IMR-90 (cell line): ENCODE data around the gene CNTN5.

Experiments
- BHLHE40 ChIP-seq: fragments of 150-350 bp; IDR thresholded peaks from 2 replicates; pipeline ENCODE4 v1.6.1; 2016; ENCODE audit warnings: mild to moderate bottlenecking, low read depth, low read length
- CEBPB ChIP-seq: IDR thresholded peaks from 2 replicates; pipeline ENCODE4 v1.6.1; 2012; ENCODE audit warnings: low read depth, low read length, improper control_type of control experiment
- FOS ChIP-seq: fragments of 150-350 bp; IDR thresholded peaks from 2 replicates; pipeline ENCODE4 v1.6.1; 2016; ENCODE audit warnings: low read depth, low read length
- MXI1 ChIP-seq: IDR thresholded peaks from 2 replicates; pipeline ENCODE4 v1.6.1; 2012; ENCODE audit warnings: low read depth, mild to moderate bottlenecking, low read length, moderate library complexity, borderline replicate concordance
- NFE2L2 ChIP-seq: fragments of 150-350 bp; IDR thresholded peaks from 2 replicates; pipeline ENCODE4 v1.6.1; 2016; ENCODE audit warnings: low read depth, mild to moderate bottlenecking, low read length
- POLR2A ChIP-seq: IDR thresholded peaks from 2 replicates; pipeline ENCODE4 v1.6.1; 2012; ENCODE audit warnings: mild to moderate bottlenecking, low read depth, low read length
- TF ChIP-seq, protein P1 (sequence below): conservative IDR thresholded peaks from 2 replicates; pipeline ENCODE4 v1.5.1; 2012; ENCODE audit warnings: mild to moderate bottlenecking, low read depth, low read length, improper control_type of control experiment
- TF ChIP-seq, protein P2 (sequence below): fragments of 150-350 bp; IDR thresholded peaks from 2 replicates; pipeline ENCODE4 v1.6.1; 2017; ENCODE audit warnings: mild to moderate bottlenecking, antibody characterized with exemption, low read length, low read depth
- TF ChIP-seq, protein P3 (sequence below): fragments of 150-350 bp; IDR thresholded peaks from 2 replicates; pipeline ENCODE4 v1.6.1; 2016; ENCODE audit warnings: low read depth, mild to moderate bottlenecking, low read length, moderate library complexity, borderline replicate concordance

DNA sequence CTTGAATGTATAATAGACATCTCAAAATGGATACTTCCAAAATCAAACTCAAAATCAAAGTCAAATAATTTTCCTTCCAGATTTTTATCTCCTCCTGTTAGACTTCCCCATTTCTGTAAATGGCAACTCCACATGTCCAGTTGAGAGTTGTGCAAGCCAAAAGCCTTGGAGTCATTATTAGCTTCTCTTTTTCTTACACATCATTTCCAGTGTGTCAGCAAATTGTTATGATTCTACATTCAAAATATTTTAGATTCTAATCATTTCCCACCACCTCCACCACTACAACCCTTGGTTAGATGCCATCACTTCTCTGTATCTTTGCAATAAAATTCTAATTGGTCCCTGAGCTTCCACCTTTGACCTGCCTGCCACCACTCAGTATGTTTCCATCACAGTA is 155.7 kb downstream of the CNTN5 start:
- TF ChIP-seq, protein P1, sequence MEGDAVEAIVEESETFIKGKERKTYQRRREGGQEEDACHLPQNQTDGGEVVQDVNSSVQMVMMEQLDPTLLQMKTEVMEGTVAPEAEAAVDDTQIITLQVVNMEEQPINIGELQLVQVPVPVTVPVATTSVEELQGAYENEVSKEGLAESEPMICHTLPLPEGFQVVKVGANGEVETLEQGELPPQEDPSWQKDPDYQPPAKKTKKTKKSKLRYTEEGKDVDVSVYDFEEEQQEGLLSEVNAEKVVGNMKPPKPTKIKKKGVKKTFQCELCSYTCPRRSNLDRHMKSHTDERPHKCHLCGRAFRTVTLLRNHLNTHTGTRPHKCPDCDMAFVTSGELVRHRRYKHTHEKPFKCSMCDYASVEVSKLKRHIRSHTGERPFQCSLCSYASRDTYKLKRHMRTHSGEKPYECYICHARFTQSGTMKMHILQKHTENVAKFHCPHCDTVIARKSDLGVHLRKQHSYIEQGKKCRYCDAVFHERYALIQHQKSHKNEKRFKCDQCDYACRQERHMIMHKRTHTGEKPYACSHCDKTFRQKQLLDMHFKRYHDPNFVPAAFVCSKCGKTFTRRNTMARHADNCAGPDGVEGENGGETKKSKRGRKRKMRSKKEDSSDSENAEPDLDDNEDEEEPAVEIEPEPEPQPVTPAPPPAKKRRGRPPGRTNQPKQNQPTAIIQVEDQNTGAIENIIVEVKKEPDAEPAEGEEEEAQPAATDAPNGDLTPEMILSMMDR = no peak
- no peak for TF ChIP-seq CEBPB
- TF ChIP-seq POLR2A = no peak
- TF ChIP-seq FOS = no peak
- TF ChIP-seq, protein P2, sequence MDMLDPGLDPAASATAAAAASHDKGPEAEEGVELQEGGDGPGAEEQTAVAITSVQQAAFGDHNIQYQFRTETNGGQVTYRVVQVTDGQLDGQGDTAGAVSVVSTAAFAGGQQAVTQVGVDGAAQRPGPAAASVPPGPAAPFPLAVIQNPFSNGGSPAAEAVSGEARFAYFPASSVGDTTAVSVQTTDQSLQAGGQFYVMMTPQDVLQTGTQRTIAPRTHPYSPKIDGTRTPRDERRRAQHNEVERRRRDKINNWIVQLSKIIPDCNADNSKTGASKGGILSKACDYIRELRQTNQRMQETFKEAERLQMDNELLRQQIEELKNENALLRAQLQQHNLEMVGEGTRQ = no peak
- TF ChIP-seq MXI1 = no peak
- no peak for TF ChIP-seq BHLHE40
- no peak for TF ChIP-seq NFE2L2
- TF ChIP-seq, protein P3, sequence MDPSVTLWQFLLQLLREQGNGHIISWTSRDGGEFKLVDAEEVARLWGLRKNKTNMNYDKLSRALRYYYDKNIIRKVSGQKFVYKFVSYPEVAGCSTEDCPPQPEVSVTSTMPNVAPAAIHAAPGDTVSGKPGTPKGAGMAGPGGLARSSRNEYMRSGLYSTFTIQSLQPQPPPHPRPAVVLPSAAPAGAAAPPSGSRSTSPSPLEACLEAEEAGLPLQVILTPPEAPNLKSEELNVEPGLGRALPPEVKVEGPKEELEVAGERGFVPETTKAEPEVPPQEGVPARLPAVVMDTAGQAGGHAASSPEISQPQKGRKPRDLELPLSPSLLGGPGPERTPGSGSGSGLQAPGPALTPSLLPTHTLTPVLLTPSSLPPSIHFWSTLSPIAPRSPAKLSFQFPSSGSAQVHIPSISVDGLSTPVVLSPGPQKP = no peak
